HG03280 (cell line): ENCODE results near the gene TUBGCP3.
"Not testable (repeated sequence)": the region's sequence is repeated elsewhere in the genome, so short reads cannot be mapped to it uniquely, and the experiment has no call there.

Source experiments
- ATAC-seq: cut with Tn5 transposase; IDR thresholded peaks from one replicate; pipeline ENCODE4 v1.9.1; 2021; ENCODE audit warnings: mild to moderate bottlenecking, moderate library complexity; ENCODE audit not compliant: unreplicated experiment

TUBGCP3 gene

GRCh38 chr13:112580211-112580610, 7.7 kb downstream of the TUBGCP3 start:
- no peak for ATAC-seq

GRCh38 chr13:112579310-112579843, 8.6 kb downstream of the TUBGCP3 start:
- ATAC-seq = no peak

DNA sequence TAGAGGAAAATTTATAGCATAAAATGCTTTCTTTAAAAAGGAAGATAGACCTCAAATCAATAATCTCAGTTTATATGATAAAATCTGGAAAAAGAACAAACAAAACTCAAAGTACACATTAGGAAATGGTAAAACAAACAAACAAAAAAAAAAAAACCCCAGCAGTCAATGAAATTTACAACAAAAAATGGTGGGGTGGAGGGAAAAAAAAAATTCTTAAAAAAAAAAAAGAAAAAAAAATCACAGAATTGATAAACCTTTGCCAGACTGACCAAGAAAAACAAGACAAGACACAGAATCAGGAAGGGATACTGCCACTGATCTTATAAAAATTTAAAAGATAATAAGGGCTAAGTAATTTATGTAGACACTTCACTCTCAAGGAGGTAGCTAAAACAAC, 11.2 kb downstream of the TUBGCP3 start:
- no peak for ATAC-seq

GRCh38 chr13:112576191-112576590, 11.8 kb downstream of the TUBGCP3 start:
- no peak for ATAC-seq

DNA sequence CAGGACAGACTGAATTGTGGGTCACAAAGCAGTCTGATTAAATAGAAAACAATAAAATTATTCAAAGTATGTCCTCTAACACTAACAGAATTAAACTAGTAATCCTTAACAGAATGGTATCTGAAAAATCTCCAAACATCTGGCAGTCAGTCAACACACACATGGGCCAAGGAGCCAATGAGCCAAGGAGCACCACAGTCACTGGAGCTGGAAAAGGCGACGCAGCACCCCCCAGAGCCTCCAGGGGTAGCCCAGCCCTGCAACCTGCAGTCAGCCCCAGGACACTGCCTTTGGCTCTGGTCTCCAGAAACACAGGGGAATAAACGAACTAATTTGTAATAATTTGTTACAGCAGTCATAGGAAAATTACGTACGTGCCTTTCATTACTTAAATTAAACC, 12.3 kb downstream of the TUBGCP3 start:
- ATAC-seq = no peak

GRCh38 chr13:112574834-112575613, 12.9 kb downstream of the TUBGCP3 start:
- ATAC-seq = no peak

DNA sequence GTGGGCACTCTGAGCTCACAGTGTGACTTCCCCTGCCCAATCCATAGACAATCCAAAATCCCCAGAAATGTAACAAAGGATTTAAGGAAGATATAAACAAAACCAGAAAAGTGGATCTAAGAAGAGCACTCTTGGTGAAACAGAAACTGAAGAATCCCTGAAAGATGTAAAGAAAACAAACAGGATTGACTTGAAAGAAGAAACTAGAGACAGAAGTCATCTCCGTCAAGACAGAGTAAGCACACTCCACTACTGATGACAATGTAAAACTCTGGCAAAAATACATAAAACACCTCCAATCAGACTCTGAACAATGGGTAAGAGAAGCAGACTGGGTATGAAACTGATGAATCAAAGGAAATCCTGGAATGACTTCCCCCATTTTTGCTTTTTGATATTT, 13.5 kb downstream of the TUBGCP3 start:
- no peak for ATAC-seq

GRCh38 chr13:112573710-112574109, 14.2 kb downstream of the TUBGCP3 start:
- ATAC-seq = no peak

GRCh38 chr13:112572366-112572765, 15.6 kb downstream of the TUBGCP3 start:
- ATAC-seq = no peak

DNA sequence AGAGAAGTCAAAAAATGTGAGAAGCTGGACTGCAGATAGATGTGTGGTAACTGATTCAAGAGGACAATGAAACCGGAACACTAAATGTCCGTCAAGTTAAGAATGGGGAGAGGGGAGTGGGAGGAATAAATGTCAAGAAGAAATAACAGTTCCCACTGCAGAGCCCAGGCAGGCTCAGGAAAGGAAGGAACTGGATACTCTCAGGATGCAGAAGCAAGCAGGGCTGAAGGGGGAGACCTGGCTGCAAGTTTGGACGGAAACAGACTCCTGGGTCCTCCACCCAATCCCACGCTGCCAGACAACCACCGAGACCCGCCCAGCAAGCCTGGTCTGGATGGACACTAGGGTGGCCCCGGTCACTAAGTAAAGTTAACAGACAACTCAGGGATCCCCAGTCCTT, 18.1 kb downstream of the TUBGCP3 start:
- ATAC-seq = no peak

GRCh38 chr13:112567161-112567862, 20.6 kb downstream of the TUBGCP3 start:
- ATAC-seq = no peak

DNA sequence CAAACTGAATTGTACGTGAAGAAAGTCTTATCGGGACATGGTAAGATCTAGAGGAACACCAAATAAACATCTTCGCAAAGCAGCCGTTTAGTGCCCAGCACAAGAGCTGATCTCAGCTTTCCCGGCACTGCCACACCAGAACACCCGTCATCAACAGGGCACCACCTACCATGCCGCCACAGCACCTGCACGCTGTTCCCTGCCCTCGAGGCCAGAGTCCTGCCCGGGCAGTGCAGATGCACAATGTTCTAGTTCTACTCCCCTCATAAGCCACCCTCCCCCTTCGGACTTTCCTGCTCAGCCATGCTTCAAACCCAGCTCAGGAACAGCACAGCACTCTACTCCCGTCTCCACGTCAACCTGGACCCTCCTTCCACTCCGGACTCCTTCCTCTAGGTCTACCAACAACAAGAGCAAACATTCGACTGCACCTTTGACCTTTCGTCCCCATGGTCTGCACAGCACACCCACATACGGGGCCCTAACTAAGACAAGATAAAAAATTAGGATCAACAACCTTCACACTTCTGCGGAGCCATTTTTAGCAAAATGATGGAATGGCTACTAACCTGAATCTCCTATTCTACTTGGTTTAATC, 25.1 kb downstream of the TUBGCP3 start:
- no peak for ATAC-seq

GRCh38 chr13:112562254-112562653, 25.7 kb downstream of the TUBGCP3 start:
- ATAC-seq = no peak

GRCh38 chr13:112561478-112561877, 26.5 kb downstream of the TUBGCP3 start:
- ATAC-seq = no peak

GRCh38 chr13:112558696-112559418, 29.1 kb downstream of the TUBGCP3 start:
- no peak for ATAC-seq

DNA sequence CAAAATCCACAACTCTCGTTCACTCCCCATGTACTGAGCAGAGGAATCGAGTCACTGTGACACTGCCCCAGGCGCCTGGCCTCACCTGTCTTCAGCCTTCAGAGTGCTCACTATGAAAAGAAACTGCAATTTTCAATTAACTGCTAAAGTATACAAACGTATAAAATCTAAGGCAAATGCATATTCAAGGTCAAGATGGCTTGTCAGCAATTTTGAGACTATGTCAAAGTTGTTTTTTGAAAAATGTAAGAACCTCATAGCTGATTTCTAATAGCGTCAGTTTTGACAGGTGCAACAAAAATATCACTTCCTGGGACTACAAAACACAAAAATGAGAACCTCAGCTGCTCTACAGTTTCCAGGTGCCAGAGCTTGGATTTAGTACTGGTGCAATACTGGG, 31.4 kb downstream of the TUBGCP3 start:
- ATAC-seq = no peak

GRCh38 chr13:112554214-112554850, 33.6 kb downstream of the TUBGCP3 start:
- no peak for ATAC-seq

- ATAC-seq = not testable (repeated sequence)
Measured at GRCh38 chr13:112548975-112549374, 39.0 kb downstream of the TUBGCP3 start.

DNA sequence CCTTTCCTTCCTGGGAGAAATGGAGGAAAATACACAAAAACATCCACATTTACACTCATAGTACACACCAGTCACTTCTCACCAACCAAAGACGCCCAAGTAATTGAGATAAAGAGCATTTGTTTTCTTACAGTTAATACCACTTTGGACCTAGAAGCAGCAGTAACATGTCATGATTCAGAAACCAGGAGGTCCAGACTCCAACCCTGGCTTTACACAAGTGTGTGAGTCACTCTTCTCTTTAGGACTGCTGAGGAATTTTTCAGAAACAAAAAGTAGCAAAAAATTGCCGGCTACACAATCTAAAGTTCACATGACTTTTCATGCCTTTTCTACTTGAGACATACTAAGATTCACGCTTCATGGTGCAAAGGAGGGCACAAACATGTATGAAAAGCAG, 42.1 kb downstream of the TUBGCP3 start:
- ATAC-seq = no peak

GRCh38 chr13:112532837-112533745, 54.9 kb downstream of the TUBGCP3 start:
- ATAC-seq = no peak
